Liver (tissue), 3 donors: Measurements from ENCODE around the gene CCRL2.

ENCODE experiments used
- GABPA ChIP-seq, 2 donors: IDR thresholded peaks in 1 of 2; conservative IDR thresholded peaks in 1 of 2; 2 replicates each; pipeline ENCODE4 v1.6.1; 2016; ENCODE audit warnings: antibody characterized with exemption in 2 of 2, mild to moderate bottlenecking in 1 of 2, moderate library complexity in 1 of 2
- NR2F2 ChIP-seq: IDR thresholded peaks from 2 replicates; pipeline ENCODE4 v1.6.1; 2016; ENCODE audit warnings: antibody characterized with exemption
- RAD21 ChIP-seq, 2 donors: IDR thresholded peaks; 2 replicates each; pipeline ENCODE4 v1.6.1; 2016; ENCODE audit warnings: antibody characterized with exemption in 2 of 2, mild to moderate bottlenecking in 2 of 2
- SP1 ChIP-seq: IDR thresholded peaks from 2 replicates; pipeline ENCODE4 v1.6.1; 2018; ENCODE audit warnings: antibody characterized with exemption, mild to moderate bottlenecking
- TAF1 ChIP-seq: conservative IDR thresholded peaks from 2 replicates; pipeline ENCODE4 v1.6.1; 2016; ENCODE audit warnings: antibody characterized with exemption, mild to moderate bottlenecking
- YY1 ChIP-seq: IDR thresholded peaks from 2 replicates; pipeline ENCODE4 v1.6.1; 2016; ENCODE audit warnings: antibody characterized with exemption, mild to moderate bottlenecking
- TF ChIP-seq, protein P1 (sequence below): fragments of 150-350 bp; IDR thresholded peaks from 2 replicates; pipeline ENCODE4 v1.5.1; 2017; ENCODE audit warnings: improper control_type of control experiment, low read depth, low read length; ENCODE audit not compliant: missing input control
- TF ChIP-seq, protein P2 (sequence below): IDR thresholded peaks from 2 replicates; pipeline ENCODE4 v1.6.1; 2016; ENCODE audit warnings: antibody characterized with exemption
- TF ChIP-seq, protein P3 (sequence below): IDR thresholded peaks from 2 replicates; pipeline ENCODE4 v1.6.1; 2016; ENCODE audit warnings: antibody characterized with exemption, mild to moderate bottlenecking
- TF ChIP-seq, protein P4 (sequence below): IDR thresholded peaks from 2 replicates; pipeline ENCODE4 v1.6.1; 2016; ENCODE audit warnings: antibody characterized with exemption
- TF ChIP-seq, protein P5 (sequence below): IDR thresholded peaks from 2 replicates; pipeline ENCODE4 v1.6.1; 2016; ENCODE audit warnings: antibody characterized with exemption
- donor health status: healthy.
- donor health status: healthy.

DNA sequence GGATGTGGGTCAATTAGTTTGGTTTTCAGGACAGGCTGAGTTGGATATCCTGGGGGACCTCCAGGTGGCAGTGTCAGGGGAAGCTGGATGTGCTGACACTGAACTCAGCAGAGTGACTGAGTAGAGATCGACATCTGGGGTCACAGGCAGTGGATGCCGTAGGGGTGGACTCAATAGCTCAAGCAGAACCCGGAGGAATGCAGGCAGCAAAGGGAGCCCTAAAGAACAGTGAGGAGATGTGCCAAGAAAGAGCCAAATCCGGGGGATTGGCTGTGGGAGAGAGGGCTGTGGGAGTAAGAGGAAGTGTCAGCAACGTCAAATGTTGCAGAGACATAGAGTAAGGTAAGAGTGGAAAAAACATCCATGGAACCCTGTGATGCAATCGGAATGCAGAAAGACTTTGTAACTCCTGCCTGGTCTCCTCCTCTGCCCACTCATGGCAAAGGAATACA is 11.8 kb upstream of the CCRL2 start:
- TF ChIP-seq, protein P1, sequence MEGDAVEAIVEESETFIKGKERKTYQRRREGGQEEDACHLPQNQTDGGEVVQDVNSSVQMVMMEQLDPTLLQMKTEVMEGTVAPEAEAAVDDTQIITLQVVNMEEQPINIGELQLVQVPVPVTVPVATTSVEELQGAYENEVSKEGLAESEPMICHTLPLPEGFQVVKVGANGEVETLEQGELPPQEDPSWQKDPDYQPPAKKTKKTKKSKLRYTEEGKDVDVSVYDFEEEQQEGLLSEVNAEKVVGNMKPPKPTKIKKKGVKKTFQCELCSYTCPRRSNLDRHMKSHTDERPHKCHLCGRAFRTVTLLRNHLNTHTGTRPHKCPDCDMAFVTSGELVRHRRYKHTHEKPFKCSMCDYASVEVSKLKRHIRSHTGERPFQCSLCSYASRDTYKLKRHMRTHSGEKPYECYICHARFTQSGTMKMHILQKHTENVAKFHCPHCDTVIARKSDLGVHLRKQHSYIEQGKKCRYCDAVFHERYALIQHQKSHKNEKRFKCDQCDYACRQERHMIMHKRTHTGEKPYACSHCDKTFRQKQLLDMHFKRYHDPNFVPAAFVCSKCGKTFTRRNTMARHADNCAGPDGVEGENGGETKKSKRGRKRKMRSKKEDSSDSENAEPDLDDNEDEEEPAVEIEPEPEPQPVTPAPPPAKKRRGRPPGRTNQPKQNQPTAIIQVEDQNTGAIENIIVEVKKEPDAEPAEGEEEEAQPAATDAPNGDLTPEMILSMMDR: no peak
- TF ChIP-seq YY1: no peak
- TF ChIP-seq, protein P2, sequence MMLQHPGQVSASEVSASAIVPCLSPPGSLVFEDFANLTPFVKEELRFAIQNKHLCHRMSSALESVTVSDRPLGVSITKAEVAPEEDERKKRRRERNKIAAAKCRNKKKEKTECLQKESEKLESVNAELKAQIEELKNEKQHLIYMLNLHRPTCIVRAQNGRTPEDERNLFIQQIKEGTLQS: no peak
- TF ChIP-seq, protein P3, sequence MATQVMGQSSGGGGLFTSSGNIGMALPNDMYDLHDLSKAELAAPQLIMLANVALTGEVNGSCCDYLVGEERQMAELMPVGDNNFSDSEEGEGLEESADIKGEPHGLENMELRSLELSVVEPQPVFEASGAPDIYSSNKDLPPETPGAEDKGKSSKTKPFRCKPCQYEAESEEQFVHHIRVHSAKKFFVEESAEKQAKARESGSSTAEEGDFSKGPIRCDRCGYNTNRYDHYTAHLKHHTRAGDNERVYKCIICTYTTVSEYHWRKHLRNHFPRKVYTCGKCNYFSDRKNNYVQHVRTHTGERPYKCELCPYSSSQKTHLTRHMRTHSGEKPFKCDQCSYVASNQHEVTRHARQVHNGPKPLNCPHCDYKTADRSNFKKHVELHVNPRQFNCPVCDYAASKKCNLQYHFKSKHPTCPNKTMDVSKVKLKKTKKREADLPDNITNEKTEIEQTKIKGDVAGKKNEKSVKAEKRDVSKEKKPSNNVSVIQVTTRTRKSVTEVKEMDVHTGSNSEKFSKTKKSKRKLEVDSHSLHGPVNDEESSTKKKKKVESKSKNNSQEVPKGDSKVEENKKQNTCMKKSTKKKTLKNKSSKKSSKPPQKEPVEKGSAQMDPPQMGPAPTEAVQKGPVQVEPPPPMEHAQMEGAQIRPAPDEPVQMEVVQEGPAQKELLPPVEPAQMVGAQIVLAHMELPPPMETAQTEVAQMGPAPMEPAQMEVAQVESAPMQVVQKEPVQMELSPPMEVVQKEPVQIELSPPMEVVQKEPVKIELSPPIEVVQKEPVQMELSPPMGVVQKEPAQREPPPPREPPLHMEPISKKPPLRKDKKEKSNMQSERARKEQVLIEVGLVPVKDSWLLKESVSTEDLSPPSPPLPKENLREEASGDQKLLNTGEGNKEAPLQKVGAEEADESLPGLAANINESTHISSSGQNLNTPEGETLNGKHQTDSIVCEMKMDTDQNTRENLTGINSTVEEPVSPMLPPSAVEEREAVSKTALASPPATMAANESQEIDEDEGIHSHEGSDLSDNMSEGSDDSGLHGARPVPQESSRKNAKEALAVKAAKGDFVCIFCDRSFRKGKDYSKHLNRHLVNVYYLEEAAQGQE: no peak
- TF ChIP-seq, protein P4, sequence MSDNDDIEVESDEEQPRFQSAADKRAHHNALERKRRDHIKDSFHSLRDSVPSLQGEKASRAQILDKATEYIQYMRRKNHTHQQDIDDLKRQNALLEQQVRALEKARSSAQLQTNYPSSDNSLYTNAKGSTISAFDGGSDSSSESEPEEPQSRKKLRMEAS: no peak
- no peak for TF ChIP-seq NR2F2
- no peak for TF ChIP-seq RAD21 (IDR thresholded peaks at IDR 0.05)
- TF ChIP-seq GABPA (IDR thresholded peaks at IDR 0.05 in 1 of 2, conservative IDR thresholded peaks at IDR 0.05 in 1 of 2): no peak
- no peak for TF ChIP-seq TAF1
- TF ChIP-seq SP1: no peak
- TF ChIP-seq, protein P5, sequence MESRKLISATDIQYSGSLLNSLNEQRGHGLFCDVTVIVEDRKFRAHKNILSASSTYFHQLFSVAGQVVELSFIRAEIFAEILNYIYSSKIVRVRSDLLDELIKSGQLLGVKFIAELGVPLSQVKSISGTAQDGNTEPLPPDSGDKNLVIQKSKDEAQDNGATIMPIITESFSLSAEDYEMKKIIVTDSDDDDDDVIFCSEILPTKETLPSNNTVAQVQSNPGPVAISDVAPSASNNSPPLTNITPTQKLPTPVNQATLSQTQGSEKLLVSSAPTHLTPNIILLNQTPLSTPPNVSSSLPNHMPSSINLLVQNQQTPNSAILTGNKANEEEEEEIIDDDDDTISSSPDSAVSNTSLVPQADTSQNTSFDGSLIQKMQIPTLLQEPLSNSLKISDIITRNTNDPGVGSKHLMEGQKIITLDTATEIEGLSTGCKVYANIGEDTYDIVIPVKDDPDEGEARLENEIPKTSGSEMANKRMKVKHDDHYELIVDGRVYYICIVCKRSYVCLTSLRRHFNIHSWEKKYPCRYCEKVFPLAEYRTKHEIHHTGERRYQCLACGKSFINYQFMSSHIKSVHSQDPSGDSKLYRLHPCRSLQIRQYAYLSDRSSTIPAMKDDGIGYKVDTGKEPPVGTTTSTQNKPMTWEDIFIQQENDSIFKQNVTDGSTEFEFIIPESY: no peak
